ENCODE measurements around the gene TMX4. TPM values are rescaled to one million over a fixed set of nuclear protein-coding genes. Genes with fewer than 3 reads are reported as not detected.

Gene TMX4, protein sequence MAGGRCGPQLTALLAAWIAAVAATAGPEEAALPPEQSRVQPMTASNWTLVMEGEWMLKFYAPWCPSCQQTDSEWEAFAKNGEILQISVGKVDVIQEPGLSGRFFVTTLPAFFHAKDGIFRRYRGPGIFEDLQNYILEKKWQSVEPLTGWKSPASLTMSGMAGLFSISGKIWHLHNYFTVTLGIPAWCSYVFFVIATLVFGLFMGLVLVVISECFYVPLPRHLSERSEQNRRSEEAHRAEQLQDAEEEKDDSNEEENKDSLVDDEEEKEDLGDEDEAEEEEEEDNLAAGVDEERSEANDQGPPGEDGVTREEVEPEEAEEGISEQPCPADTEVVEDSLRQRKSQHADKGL
- total RNA-seq = 10.0 and 16.7 TPM in 2 replicates

DNA sequence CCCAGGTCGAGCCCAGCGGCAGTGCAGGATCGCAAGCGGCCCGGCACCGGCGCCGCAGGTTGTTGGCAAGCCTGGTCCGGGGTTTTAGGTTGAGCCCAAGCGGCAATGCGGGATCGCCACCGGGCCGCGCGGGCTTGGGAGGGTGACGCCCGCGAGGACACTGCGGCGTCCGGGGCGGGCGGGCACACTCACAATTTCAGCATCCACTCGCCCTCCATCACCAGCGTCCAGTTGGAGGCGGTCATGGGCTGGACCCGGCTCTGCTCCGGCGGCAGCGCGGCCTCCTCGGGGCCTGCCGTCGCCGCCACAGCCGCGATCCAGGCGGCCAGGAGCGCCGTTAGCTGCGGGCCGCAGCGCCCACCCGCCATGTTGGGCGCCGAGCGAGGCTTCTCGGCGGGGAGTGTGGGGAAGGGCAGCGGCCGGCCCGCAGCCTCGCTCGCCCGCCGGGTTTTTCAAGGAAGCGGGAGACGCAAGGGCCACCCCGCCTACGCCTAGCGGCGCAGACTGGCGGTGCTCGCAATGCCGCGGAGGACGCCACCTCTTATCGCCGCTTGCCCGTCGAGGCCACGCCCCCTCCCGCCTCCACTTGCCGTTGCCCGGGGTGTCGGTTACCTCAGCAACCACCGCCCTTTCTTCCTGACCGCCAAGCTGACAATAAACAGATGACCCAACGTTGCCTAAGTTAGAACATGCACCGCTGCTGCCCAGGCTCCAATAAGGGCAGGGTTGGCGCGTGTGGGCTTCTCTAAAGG is at the start of gene TMX4:
TMX4 (minus strand) TSS at position 516 of the 752 bp plus-strand sequence; CDS start at position 368, 148 bp downstream.

DNA sequence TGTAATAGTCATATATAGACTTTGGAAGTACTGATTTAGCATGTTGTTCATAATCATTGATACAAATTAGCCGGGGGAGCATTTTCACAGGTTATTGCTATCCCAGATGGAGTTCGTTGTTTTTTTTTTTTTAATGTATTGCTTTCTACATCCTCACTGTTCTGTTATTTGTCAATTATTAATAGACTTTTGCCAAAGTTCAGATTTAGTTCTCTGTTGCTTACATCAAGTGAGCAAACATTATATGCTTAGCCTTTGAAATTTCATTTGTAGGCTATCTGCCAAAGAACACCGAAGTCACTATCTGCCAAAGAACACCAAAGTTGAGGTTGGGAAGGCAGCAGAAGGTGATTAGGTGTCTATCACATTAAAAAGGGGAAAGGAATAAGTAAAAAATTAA is 79.2 kb downstream of the TMX4 start, which contains the start of gene HAO1:
HAO1 (minus strand) TSS at position 118 of the 400 bp plus-strand sequence; CDS start at position 82, 36 bp downstream.

Other genes starting within 250 kb of the TMX4 start
- not detected in 2 replicates for gene HAO1, start 79.3 kb downstream of the TMX4 start, total RNA-seq
- 20.7 and 33.4 TPM in 2 replicates for gene PLCB1, start 112.5 kb upstream of the TMX4 start, total RNA-seq